ENCODE results near the gene GOLPH3L. TPM values are rescaled to one million over a fixed set of nuclear protein-coding genes. Genes with fewer than 3 reads are reported as not detected.
"Not testable (repeated sequence)": the region's sequence is repeated elsewhere in the genome, so short reads cannot be mapped to it uniquely, and the experiment has no call there.

Gene GOLPH3L
- 12.1 and 13.1 TPM in 2 replicates for total RNA-seq
- 19.0 TPM for polyA plus RNA-seq (2012)

DNA sequence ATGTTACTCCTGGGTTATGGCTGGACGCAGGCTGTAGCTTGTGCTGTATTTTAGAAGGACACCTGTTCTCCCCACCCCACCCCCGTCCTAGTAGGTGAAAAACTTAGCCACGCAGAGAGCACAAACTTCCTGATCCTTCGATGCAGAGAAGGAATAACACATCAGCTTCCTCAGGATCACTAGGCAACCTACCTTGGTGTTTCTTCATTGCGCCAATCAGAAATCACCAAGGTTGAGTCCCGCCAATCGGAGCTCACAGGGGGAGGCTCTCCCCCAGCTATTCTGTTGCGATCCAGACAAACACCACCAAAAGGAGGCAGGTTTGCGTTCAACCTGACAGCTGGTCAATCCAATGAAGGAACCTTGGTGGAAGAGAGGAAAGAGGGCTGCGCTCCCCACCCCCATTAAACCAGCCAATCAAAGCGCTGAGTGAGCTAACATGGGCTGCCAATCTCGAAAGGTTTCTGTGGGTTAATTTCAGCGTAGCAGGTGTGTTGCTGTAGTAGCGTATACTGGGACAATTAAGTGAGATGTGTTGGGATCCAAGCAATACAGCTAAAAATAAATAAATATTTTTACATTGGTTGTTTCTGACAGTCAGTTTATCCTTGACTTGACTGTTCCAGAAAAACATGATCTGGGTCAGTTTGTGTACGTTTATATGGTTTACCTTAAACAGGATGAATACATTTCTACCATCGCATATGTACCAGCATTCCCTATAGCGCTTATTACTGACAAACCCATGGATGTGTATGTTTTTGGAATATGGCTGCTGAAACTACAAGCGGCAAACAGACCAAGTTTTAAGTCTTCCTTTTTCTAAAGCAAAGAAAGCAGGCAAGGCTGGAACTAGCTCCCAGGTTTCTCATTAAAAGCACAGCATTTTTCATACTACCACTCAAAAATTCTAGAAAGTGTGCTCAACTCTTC, at the start of gene GOLPH3L:
GOLPH3L (minus strand) TSS at position 160 of the 933 bp plus-strand sequence. CDS start 2,316 bp downstream, outside the sequence.
- DNase-seq (ENCODE audit: low read depth): peak; percentile 100

- no peak for DNase-seq (ENCODE audit: low read depth)
These were observed 33.3 kb upstream of the GOLPH3L start for GRCh38 chr1:150730130-150730721.

GRCh38 chr1:150724336-150724735, 27.4 kb upstream of the GOLPH3L start:
- no peak for DNase-seq (ENCODE audit: low read depth)

- DNase-seq (ENCODE audit: low read depth): no peak
These were observed 23.7 kb upstream of the GOLPH3L start, which contains the start of gene HORMAD1 for GRCh38 chr1:150720703-150721102. HORMAD1 (minus strand) TSS chr1:150720895; CDS start chr1:150719505, 1,390 bp downstream.

- no peak for DNase-seq (ENCODE audit: low read depth)
These were observed 23.1 kb upstream of the GOLPH3L start for GRCh38 chr1:150720098-150720497.

GRCh38 chr1:150718225-150718891, 21.4 kb upstream of the GOLPH3L start:
- DNase-seq (ENCODE audit: low read depth): no peak

GRCh38 chr1:150709031-150709430, 12.1 kb upstream of the GOLPH3L start:
- DNase-seq (ENCODE audit: low read depth): not testable (repeated sequence)

DNA sequence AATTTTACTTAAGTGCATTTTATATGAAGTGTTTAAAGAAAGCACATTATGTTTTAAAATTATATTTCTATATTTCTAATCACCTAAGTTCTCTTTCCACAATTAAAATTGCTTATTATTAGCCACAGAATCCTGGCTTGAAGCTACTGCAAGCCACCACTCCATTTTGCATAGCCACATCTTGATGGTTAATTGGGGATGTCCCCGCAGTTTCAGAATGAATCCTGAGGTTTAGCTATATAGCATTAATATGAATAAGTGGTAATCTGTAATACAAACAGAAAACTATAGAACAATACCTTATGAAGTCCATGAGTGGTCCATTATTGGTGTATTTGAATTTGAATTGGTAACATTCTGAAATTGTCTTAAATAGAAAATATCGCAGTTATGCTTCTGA, 11.6 kb upstream of the GOLPH3L start:
- DNase-seq (ENCODE audit: low read depth): no peak

DNA sequence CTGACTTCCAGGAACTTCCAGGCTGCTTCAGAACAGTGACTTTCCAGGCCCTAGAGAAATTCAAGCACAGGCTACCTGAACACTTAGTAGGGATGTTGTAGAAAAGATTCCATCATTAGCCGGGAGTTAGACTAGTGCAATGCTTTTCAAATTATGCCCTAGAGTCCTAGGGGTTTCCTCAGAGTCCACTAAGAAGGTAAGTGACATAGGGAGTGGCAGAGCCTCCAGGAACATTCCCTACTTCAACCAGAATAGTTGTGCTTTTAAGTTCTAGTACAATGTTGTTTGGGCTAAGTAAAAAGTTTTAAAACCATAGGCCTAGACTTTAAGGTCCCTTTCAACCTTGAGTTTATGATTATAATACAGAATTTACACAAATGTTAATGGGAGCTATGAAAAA, 9.1 kb upstream of the GOLPH3L start:
- DNase-seq (ENCODE audit: low read depth): no peak

- no peak for DNase-seq (ENCODE audit: low read depth)
These were observed 6.5 kb upstream of the GOLPH3L start for GRCh38 chr1:150703427-150703826.

DNA sequence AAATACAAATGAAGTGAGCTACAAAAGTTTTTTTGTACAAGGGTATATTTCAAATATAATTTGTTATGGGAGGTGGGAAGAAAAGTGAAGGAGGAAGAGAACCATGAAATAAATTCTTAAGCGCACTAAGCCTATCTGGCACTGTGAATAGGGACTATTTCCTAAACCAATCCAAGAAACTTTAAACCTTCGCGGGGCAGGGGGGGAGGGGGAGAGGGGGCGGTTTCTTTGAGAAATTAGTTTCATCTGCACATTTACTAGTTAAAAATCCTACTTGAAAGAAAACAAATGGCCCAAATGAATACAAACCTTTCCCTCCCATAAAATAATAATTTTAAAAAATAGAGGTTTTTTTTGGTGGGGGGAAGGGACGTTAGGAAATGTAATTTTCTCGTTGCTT, 364 bp downstream of the GOLPH3L start:
- DNase-seq (ENCODE audit: low read depth): no peak

GRCh38 chr1:150696162-150696561, 792 bp downstream of the GOLPH3L start:
- DNase-seq (ENCODE audit: low read depth): peak; percentile 1

DNA sequence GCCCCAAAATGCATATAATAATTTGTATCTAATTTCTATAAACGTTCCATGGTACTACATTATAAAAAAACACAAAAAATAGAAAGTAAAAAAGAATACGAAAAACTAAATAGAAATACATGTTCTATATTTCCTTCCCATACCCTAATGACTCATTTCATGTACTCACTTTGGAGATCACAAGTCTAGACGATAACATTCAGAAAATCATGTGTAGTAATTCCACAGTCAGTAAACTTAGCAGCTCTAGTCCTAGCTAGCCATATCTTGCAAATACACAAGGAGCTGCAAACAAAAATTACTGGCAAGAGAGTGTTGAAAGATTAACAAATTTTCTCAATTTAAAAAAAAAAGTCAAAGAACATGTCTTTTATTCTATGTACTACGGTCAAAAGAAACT, 1.4 kb downstream of the GOLPH3L start:
- no peak for DNase-seq (ENCODE audit: low read depth)

DNA sequence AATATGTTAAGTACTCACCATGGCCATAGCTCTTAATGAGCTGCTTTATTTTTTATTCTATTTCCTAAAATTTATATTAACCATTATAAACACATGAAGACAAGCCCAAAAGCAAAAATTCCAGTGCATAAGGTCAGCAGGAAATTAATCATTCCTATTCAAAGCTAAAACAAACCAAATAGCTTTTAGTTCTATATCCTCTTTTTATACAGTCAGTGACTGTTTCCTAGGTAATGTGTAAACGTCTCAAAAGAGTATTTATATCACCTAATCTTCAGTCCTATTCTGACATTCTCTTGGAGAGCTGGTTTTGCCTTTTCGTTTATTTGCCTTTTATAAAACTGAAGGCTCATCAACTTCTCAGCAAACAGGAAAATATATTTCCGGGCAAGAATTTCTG, 4.2 kb downstream of the GOLPH3L start:
- no peak for DNase-seq (ENCODE audit: low read depth)

DNA sequence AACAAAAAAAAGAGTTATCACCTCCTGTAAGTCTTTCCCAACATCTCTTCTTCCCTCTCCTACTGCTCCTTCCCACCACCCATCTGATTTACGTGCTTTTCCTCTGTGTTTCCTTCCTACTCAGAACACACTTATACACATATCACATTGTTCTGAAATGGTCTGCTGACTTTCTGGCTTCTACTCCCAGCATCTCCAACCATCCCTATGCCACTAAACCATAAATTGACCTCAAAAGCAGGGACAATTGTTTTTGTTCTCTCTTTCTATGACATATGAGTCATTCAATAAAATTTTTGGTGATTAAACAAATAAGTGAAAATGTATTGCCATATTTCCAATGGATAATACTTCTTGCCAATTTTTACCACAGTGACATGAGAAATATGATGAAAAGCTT, 8.2 kb downstream of the GOLPH3L start:
- no peak for DNase-seq (ENCODE audit: low read depth)

GRCh38 chr1:150686275-150686674, 10.7 kb downstream of the GOLPH3L start:
- DNase-seq (ENCODE audit: low read depth): no peak

GRCh38 chr1:150683914-150684313, 13.0 kb downstream of the GOLPH3L start:
- no peak for DNase-seq (ENCODE audit: low read depth)

GRCh38 chr1:150678988-150679387, 18.0 kb downstream of the GOLPH3L start:
- no peak for DNase-seq (ENCODE audit: low read depth)

GRCh38 chr1:150674881-150675280, 22.1 kb downstream of the GOLPH3L start:
- no peak for DNase-seq (ENCODE audit: low read depth)

GRCh38 chr1:150663321-150663720, 33.6 kb downstream of the GOLPH3L start:
- DNase-seq (ENCODE audit: low read depth): no peak

DNA sequence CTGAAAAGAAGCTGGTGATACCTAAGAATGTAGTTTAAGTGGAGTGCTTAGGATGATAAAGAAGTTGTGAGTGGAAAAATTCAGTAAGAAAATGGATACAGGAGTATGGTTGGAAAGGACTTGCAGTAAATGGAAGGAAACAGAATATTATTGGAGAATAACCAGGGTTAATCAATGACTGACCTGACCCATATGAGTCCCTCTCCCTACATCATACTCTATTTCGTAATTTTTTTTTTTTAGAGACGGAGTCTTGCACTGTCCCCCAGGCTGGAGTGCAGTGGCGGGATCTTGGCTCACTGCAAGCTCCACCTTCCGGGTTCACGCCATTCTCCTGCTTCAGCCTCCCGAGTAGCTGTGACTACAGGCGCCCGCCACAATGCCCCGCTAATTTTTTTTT, 34.1 kb downstream of the GOLPH3L start:
- no peak for DNase-seq (ENCODE audit: low read depth)

GRCh38 chr1:150661156-150661555, 35.8 kb downstream of the GOLPH3L start:
- DNase-seq (ENCODE audit: low read depth): no peak
